Measurements from ENCODE around the gene LRRC63.
"Not testable (repeated sequence)": the region's sequence is repeated elsewhere in the genome, so short reads cannot be mapped to it uniquely, and the experiment has no call there.

Gene LRRC63

GRCh38 chr13:46267166-46267565 lies 55.4 kb downstream of the LRRC63 start:
- Mint-ChIP-seq H3K27ac (no peak overlapping the region), H3K4me1 (ENCODE audit: low read depth) (no peaks in the 10 kb centered on the region), H3K4me3 (no peak overlapping the region), H3K9me3 (no peaks in the 10 kb centered on the region), H3K36me3 (ENCODE audit: low read depth) (no peaks in the 10 kb centered on the region), H3K27me3 (peaks cover 3% of the 10 kb centered on the region)
- no peak for DNase-seq

- no peak overlapping the region for H3K27ac Mint-ChIP-seq
- H3K9me3 Mint-ChIP-seq: no peaks in the 10 kb centered on the region
- no peak overlapping the region for H3K4me3 Mint-ChIP-seq
- no peaks in the 10 kb centered on the region for H3K27me3 Mint-ChIP-seq
- no peaks in the 10 kb centered on the region for H3K4me1 Mint-ChIP-seq (ENCODE audit: low read depth)
- no peak for DNase-seq
- H3K36me3 Mint-ChIP-seq (ENCODE audit: low read depth): no peaks in the 10 kb centered on the region
Measured at GRCh38 chr13:46270416-46270815, 58.7 kb downstream of the LRRC63 start.

- no peaks in the 10 kb centered on the region for H3K27me3 Mint-ChIP-seq
- H3K4me1 Mint-ChIP-seq (ENCODE audit: low read depth): no peaks in the 10 kb centered on the region
- H3K4me3 Mint-ChIP-seq: no peak overlapping the region
- no peak overlapping the region for H3K27ac Mint-ChIP-seq
- no peak for DNase-seq
- H3K36me3 Mint-ChIP-seq (ENCODE audit: low read depth): no peaks in the 10 kb centered on the region
- no peaks in the 10 kb centered on the region for H3K9me3 Mint-ChIP-seq
Measured at GRCh38 chr13:46274094-46274698, 62.5 kb downstream of the LRRC63 start.

- no peaks in the 10 kb centered on the region for H3K9me3 Mint-ChIP-seq
- no peak for DNase-seq
- no peaks in the 10 kb centered on the region for H3K4me1 Mint-ChIP-seq (ENCODE audit: low read depth)
- no peaks in the 10 kb centered on the region for H3K36me3 Mint-ChIP-seq (ENCODE audit: low read depth)
- no peak overlapping the region for H3K4me3 Mint-ChIP-seq
- H3K27me3 Mint-ChIP-seq: no peaks in the 10 kb centered on the region
- H3K27ac Mint-ChIP-seq: no peak overlapping the region
Measured at GRCh38 chr13:46278474-46278873, 66.7 kb downstream of the LRRC63 start.

- DNase-seq: no peak
Measured at GRCh38 chr13:46281779-46282178, 70.1 kb downstream of the LRRC63 start.

GRCh38 chr13:46283912-46284824 lies 72.4 kb downstream of the LRRC63 start:
- not testable (repeated sequence) for DNase-seq; H3K9me3 Mint-ChIP-seq; H3K36me3 Mint-ChIP-seq (ENCODE audit: low read depth); H3K4me1 Mint-ChIP-seq (ENCODE audit: low read depth); H3K27ac Mint-ChIP-seq; H3K4me3 Mint-ChIP-seq; H3K27me3 Mint-ChIP-seq

More at GRCh38 chr13:46281779-46282178, 70.1 kb downstream of the LRRC63 start:
- H3K4me3 Mint-ChIP-seq: no peak overlapping the region
- H3K9me3 Mint-ChIP-seq: no peaks in the 10 kb centered on the region
- H3K27me3 Mint-ChIP-seq: no peaks in the 10 kb centered on the region
- H3K27ac Mint-ChIP-seq: no peak overlapping the region
- H3K36me3 Mint-ChIP-seq (ENCODE audit: low read depth): no peaks in the 10 kb centered on the region
- H3K4me1 Mint-ChIP-seq (ENCODE audit: low read depth): no peaks in the 10 kb centered on the region

- peaks cover 13% of the 10 kb centered on the region for H3K4me1 Mint-ChIP-seq (ENCODE audit: low read depth)
- H3K27ac Mint-ChIP-seq: no peak overlapping the region
Measured at GRCh38 chr13:46286972-46287371, 75.2 kb downstream of the LRRC63 start.

GRCh38 chr13:46288570-46289259 lies 77.0 kb downstream of the LRRC63 start:
- no peaks in the 10 kb centered on the region for H3K9me3 Mint-ChIP-seq
- no peaks in the 10 kb centered on the region for H3K27me3 Mint-ChIP-seq
- no peak for DNase-seq
- no peak overlapping the region for H3K4me3 Mint-ChIP-seq
- H3K4me1 Mint-ChIP-seq (ENCODE audit: low read depth): peaks cover 18% of the 10 kb centered on the region
- H3K27ac Mint-ChIP-seq: no peak overlapping the region
- no peaks in the 10 kb centered on the region for H3K36me3 Mint-ChIP-seq (ENCODE audit: low read depth)

More at GRCh38 chr13:46286972-46287371, 75.2 kb downstream of the LRRC63 start:
- Mint-ChIP-seq H3K4me3 (no peak overlapping the region), H3K36me3 (ENCODE audit: low read depth) (no peaks in the 10 kb centered on the region), H3K27me3 (no peaks in the 10 kb centered on the region), H3K9me3 (no peaks in the 10 kb centered on the region)
- no peak for DNase-seq

- H3K27ac Mint-ChIP-seq: no peak overlapping the region
- H3K36me3 Mint-ChIP-seq (ENCODE audit: low read depth): no peaks in the 10 kb centered on the region
- H3K4me3 Mint-ChIP-seq: no peak overlapping the region
Measured at GRCh38 chr13:46289260-46289955, 77.7 kb downstream of the LRRC63 start.

GRCh38 chr13:46290434-46290833 lies 78.7 kb downstream of the LRRC63 start:
- Mint-ChIP-seq H3K9me3 (no peaks in the 10 kb centered on the region), H3K4me1 (ENCODE audit: low read depth) (peaks cover 28% of the 10 kb centered on the region), H3K27me3 (no peaks in the 10 kb centered on the region), H3K4me3 (no peak overlapping the region), H3K27ac (peak overlapping the region; percentile 7), H3K36me3 (ENCODE audit: low read depth) (no peaks in the 10 kb centered on the region)
- no peak for DNase-seq

More at GRCh38 chr13:46289260-46289955, 77.7 kb downstream of the LRRC63 start:
- Mint-ChIP-seq H3K27me3 (no peaks in the 10 kb centered on the region), H3K4me1 (ENCODE audit: low read depth) (peaks cover 22% of the 10 kb centered on the region), H3K9me3 (no peaks in the 10 kb centered on the region)
- no peak for DNase-seq

GRCh38 chr13:46293436-46293835 lies 81.7 kb downstream of the LRRC63 start:
- Mint-ChIP-seq H3K27ac (peak overlapping the region; percentile 15), H3K36me3 (ENCODE audit: low read depth) (no peaks in the 10 kb centered on the region), H3K27me3 (no peaks in the 10 kb centered on the region), H3K9me3 (no peaks in the 10 kb centered on the region), H3K4me3 (no peak overlapping the region), H3K4me1 (ENCODE audit: low read depth) (peaks cover 57% of the 10 kb centered on the region)
- DNase-seq: no peak

- Mint-ChIP-seq H3K4me3 (peak overlapping the region; percentile 44), H3K4me1 (ENCODE audit: low read depth) (peaks cover 57% of the 10 kb centered on the region), H3K27ac (peak overlapping the region; percentile 87), H3K36me3 (ENCODE audit: low read depth) (peaks cover 1% of the 10 kb centered on the region), H3K27me3 (no peaks in the 10 kb centered on the region), H3K9me3 (peaks cover 4% of the 10 kb centered on the region)
- DNase-seq: no peak
Measured at GRCh38 chr13:46295491-46296114, 83.9 kb downstream of the LRRC63 start.

- H3K4me1 Mint-ChIP-seq (ENCODE audit: low read depth): peaks cover 53% of the 10 kb centered on the region
- H3K27ac Mint-ChIP-seq: peak overlapping the region; percentile 87
- peak overlapping the region; percentile 5 for H3K4me3 Mint-ChIP-seq
- H3K27me3 Mint-ChIP-seq: no peaks in the 10 kb centered on the region
- H3K36me3 Mint-ChIP-seq (ENCODE audit: low read depth): peaks cover 1% of the 10 kb centered on the region
- no peak for DNase-seq
- H3K9me3 Mint-ChIP-seq: peaks cover 4% of the 10 kb centered on the region
Measured at GRCh38 chr13:46296115-46296822, 84.5 kb downstream of the LRRC63 start.
